HG03469 (cell line): ENCODE results near the gene MANEAL.
A peak's percentile ranks its signal among the peaks of the same experiment; 100 is the strongest.
"Not testable (repeated sequence)": the region's sequence is repeated elsewhere in the genome, so short reads cannot be mapped to it uniquely, and the experiment has no call there.

Source experiments
- ATAC-seq: cut with Tn5 transposase; IDR thresholded peaks from one replicate; pipeline ENCODE4 v1.9.1; 2021; ENCODE audit warnings: mild to moderate bottlenecking, moderate library complexity, moderate number of reproducible peaks; ENCODE audit not compliant: unreplicated experiment

MANEAL gene

GRCh38 chr1:37793773-37794371 lies at the start of gene MANEAL:
MANEAL (plus strand) TSS chr1:37793847; CDS start chr1:37794183, 336 bp downstream.
- ATAC-seq: peak; percentile 46

GRCh38 chr1:37746806-37747205 lies 46.8 kb upstream of the MANEAL start:
- no peak for ATAC-seq

GRCh38 chr1:37748565-37748964 lies 45.1 kb upstream of the MANEAL start:
- ATAC-seq: no peak

- no peak for ATAC-seq
Measured at GRCh38 chr1:37752213-37752582, 41.4 kb upstream of the MANEAL start.

- no peak for ATAC-seq
Measured at GRCh38 chr1:37752583-37753471, 40.8 kb upstream of the MANEAL start.

GRCh38 chr1:37753473-37754321 lies 40.0 kb upstream of the MANEAL start:
- no peak for ATAC-seq

- ATAC-seq: no peak
Measured at GRCh38 chr1:37755290-37755689, 38.4 kb upstream of the MANEAL start.

GRCh38 chr1:37755951-37756560 lies 37.6 kb upstream of the MANEAL start:
- ATAC-seq: no peak

- ATAC-seq: no peak
Measured at GRCh38 chr1:37759451-37759850, 34.2 kb upstream of the MANEAL start.

GRCh38 chr1:37761416-37762095 lies 32.1 kb upstream of the MANEAL start:
- ATAC-seq: no peak

- no peak for ATAC-seq
Measured at GRCh38 chr1:37762516-37762915, 31.1 kb upstream of the MANEAL start.

GRCh38 chr1:37763791-37764413 lies 29.7 kb upstream of the MANEAL start:
- ATAC-seq: no peak

GRCh38 chr1:37764414-37764825 lies 29.2 kb upstream of the MANEAL start:
- ATAC-seq: no peak

- ATAC-seq: no peak
Measured at GRCh38 chr1:37764888-37765441, 28.7 kb upstream of the MANEAL start, which contains the start of gene EPHA10. EPHA10 (minus strand) TSS chr1:37765120; CDS start chr1:37765066, 54 bp downstream.

GRCh38 chr1:37765916-37766664 lies 27.6 kb upstream of the MANEAL start:
- no peak for ATAC-seq

GRCh38 chr1:37767488-37767887 lies 26.2 kb upstream of the MANEAL start:
- no peak for ATAC-seq

- not testable (repeated sequence) for ATAC-seq
Measured at GRCh38 chr1:37771440-37771839, 22.2 kb upstream of the MANEAL start.

- no peak for ATAC-seq
Measured at GRCh38 chr1:37776946-37777516, 16.6 kb upstream of the MANEAL start.
